HG02973 (cell line): Measurements from ENCODE around the gene FBXO17.

Experiments
- ATAC-seq: cut with Tn5 transposase; IDR thresholded peaks from one replicate; pipeline ENCODE4 v1.9.1; 2021; ENCODE audit warnings: moderate library complexity; ENCODE audit not compliant: unreplicated experiment

Gene FBXO17

DNA sequence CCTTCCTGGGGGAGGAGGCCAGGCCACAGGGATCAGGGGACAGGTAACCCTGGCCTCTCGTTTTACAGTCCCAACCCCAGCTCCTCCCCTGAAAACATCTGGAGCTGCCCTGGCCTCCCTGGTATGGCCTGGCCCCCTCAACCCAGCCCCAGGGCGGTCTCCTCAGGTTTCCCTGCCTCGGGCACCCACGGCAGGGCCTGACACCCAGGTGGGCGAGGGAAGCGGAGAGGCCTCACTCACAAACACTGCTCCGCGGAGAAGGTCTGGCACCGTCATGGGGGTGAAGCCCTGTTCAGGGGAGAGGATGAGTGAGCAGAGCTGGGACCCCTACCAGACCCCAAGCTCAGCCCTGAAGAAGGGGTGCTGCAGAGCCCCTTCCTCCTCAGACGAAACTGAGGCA, 57.0 kb downstream of the FBXO17 start:
- ATAC-seq: no peak

DNA sequence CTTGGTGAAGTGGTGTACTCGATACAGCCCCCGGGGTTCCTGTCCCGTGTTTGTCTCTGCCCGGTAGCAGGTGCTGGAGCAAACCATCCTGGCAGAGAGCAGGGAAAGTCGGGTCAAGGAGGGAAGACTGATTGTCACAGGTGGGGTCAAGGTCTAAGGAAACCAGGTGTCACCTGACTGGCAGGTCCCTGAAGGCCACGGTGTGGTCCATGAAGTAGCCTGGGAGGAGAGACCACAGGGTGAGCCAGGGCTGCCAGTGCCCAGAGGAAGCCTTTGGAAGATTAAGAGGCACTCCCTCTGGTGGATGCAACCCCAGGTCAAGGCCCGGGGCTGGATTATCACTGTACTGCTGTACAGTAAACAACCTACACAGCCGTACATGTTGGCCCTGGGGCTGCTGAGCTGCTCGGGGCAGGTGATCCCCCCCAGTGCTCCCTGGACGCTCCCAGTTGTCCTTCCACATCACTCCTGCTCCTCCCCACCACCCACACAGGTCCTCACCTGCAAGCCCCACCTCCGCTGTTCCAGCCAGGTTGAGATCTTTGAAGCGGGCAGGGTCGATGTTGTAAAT, 57.5 kb downstream of the FBXO17 start:
- ATAC-seq: no peak

DNA sequence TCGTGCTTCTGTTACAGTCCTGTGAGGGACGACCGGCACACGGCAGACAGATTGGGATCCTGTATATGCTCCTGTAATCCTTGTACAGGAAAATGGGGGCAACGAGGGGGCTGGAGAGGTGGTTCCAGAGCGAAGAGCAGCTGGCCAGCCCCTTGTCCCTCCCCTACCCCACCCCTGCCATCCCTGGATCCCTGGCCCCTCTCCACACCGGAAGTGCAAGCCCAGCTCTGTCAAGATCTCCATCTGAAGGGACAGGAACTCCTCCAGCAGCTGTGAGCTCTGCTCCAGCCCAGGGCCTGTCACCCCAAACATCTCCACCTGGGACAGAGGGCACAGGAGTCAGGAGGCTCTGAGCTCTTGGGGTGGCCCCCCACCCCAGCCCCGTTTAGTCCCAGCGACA, 58.0 kb downstream of the FBXO17 start:
- no peak for ATAC-seq

GRCh38 chr19:38915329-38916321, 59.9 kb downstream of the FBXO17 start:
- ATAC-seq: no peak

GRCh38 chr19:38913958-38914357, 61.6 kb downstream of the FBXO17 start:
- no peak for ATAC-seq

DNA sequence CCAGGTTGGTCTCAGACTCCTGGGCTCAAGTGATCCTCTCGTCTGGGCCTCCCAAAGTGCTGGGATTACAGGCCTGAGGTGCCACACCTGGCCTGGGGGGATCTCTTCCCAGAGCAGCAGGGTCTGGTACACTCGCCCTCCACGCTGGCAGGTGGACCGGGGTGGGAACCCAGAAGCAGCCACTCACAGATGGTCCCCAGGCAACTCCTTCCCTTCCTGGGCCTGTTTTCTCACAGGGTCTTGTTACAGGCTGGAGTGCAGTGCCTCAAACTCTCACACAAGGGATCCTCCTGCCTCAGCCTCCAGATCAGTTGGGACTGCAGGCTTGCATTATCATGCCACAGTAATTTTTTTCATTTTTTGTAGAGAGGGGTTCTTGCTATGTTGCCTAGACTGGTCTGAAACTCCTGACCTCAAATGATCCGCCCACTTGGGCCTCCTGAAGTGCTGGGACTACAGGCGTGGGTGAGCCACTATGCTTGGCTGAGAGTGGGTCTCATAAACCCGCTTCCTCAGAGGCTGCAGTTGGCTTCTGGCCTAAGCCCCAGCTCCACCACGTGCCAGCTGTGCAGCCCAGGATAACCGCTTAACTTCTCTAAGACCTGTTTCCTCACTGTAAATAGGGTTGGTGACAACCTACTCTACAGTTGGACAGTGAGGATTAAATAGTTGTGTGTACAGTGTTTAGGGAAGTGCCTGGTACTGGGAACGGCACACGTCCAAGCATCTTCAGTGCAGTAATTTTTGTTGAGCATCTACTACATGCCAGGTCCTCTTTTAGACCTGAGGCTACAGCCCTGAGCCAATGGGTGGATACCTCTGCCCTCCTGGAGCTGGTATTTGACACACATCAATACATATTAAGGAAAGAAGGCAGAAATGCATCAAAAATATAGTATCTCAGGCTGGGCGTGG, 62.7 kb downstream of the FBXO17 start:
- no peak for ATAC-seq

GRCh38 chr19:38911388-38912001, 64.0 kb downstream of the FBXO17 start:
- no peak for ATAC-seq

- ATAC-seq: no peak
Measured at GRCh38 chr19:38910488-38910887, 65.1 kb downstream of the FBXO17 start.

DNA sequence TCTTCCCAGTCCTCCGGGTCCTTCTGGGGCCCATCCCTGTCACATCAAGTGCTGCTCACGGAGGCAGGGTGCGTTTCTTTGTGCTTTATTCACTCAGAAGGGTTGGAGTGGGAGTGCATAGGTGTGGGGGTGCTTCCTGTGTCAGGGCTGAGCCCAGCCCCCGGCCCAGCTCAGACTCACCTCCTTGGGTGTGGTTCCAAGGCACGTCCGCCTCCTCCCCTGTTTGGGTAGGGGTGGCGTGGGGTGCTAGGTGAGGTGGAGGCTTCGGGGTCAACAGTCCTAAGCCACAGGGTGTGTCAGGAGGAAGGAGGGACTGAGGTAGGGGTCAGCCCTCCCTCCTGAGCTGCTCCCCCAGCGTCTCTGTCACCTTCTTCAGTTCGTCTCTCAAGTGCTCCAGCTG, 66.6 kb downstream of the FBXO17 start:
- ATAC-seq: no peak

DNA sequence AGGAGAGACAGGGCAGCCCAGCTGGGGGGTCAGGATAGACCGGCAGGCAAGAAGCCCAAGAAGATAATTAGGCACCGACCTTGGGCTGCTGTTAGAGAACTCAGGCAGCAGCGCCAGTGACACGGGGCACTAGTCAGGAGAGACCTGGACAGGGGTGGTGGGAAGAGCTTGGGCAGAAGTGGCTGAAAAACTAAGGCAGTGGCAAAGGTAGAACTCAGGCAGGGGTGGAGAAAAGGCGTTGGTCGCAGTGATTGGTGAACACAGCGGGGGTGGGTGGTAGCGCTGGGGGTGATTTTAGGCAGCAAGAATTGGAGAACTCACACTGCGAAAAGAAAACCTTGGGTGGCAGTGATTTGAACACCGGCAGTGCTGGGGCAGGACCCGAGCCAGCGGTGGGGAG, 67.9 kb downstream of the FBXO17 start:
- ATAC-seq: no peak

DNA sequence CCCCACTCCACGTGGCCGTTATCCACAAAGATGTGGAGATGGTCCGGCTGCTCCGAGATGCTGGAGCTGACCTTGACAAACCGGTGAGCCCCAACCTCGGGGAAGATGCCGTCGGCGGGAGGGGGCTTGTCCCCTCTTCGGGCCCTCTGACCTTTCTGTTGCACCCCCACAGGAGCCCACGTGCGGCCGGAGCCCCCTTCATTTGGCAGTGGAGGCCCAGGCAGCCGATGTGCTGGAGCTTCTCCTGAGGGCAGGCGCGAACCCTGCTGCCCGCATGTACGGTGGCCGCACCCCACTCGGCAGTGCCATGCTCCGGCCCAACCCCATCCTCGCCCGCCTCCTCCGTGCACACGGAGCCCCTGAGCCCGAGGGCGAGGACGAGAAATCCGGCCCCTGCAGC, 68.3 kb downstream of the FBXO17 start:
- ATAC-seq: no peak

DNA sequence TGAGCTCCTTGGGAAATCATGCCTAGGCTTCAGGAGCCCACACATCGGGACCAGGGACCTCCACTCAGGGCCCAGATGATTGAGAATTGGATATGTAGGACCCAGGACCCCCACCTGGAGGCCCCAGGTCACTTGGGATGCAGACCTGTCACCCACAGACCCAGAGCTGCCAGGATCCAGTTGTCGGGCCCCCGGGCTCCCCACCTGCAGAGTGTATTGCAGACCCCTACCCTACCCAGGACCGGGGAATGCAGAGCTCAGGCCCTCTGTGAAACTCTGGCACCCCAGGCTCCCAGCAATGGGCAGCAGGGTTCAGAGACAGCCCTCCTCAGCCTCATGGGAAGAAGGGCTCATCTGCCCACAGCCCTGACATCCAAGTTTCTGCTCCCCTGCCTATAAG, 69.9 kb downstream of the FBXO17 start:
- ATAC-seq: no peak

DNA sequence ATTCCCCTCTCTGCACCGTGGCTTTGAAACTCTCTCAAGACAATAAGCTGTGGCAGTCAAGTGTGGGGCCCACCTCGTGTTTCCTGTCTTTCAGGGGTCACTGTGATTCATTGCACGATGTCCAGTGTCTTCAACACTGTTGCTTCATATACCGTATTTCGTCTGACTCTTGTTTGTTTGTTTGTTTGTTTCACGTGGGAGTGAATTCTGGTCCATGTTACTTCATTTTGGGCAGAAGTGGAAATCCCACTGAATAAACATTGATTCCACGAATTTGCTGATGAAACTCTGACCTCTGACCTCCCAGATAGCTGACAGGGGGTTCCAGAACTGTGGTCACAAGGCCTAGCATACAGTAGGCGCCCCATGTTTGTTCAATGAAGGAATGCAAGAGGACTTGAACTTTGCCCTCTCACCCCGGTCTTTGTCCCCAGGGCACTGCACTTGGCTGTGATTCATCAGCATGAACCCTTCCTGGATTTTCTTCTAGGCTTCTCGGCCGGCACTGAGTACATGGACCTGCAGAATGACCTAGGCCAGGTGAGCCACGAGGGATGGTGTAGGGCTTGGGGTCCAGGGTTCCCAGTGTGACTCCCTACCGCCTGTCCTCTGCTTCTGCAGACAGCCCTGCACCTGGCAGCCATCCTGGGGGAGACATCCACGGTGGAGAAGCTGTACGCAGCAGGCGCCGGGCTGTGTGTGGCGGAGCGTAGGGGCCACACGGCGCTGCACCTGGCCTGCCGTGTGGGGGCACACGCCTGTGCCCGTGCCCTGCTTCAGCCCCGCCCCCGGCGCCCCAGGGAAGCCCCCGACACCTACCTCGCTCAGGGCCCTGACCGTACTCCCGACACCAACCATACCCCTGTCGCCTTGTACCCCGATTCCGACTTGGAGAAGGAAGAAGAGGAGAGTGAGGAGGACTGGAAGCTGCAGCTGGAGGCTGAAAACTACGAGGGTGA, 70.7 kb downstream of the FBXO17 start:
- no peak for ATAC-seq

GRCh38 chr19:38901683-38902082, 73.9 kb downstream of the FBXO17 start:
- ATAC-seq: no peak

GRCh38 chr19:38900743-38901190, 74.8 kb downstream of the FBXO17 start:
- no peak for ATAC-seq

DNA sequence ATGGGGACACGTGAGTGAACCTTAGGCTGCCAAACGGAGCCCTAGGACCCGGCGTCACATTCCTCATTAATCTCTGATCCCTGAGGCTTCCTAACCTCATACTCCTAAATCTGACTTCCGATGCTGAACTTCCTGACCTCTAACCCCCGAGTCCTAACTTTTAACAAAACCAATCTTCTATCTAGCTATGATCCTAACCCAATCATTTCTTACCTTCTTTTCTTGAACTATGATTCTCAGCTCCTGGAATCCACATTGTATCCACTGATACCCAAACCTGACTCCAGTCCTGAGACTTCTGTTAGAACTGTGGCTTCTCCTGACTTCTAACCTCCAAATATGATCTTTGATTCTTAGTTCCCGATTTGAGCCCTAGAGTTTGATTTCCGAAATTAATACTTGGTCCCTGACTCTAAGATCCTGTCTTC, 75.3 kb downstream of the FBXO17 start:
- ATAC-seq: no peak

GRCh38 chr19:38899447-38900201, 75.9 kb downstream of the FBXO17 start, which contains the start of the genes NFKBIB and SIRT2:
TSS of gene NFKBIB (plus strand) at chr19:38899969. CDS start at chr19:38900033, 64 bp downstream.
TSS of gene SIRT2 (minus strand) at chr19:38899618. CDS start at chr19:38899521, 97 bp downstream.
- peak; percentile 90 for ATAC-seq

DNA sequence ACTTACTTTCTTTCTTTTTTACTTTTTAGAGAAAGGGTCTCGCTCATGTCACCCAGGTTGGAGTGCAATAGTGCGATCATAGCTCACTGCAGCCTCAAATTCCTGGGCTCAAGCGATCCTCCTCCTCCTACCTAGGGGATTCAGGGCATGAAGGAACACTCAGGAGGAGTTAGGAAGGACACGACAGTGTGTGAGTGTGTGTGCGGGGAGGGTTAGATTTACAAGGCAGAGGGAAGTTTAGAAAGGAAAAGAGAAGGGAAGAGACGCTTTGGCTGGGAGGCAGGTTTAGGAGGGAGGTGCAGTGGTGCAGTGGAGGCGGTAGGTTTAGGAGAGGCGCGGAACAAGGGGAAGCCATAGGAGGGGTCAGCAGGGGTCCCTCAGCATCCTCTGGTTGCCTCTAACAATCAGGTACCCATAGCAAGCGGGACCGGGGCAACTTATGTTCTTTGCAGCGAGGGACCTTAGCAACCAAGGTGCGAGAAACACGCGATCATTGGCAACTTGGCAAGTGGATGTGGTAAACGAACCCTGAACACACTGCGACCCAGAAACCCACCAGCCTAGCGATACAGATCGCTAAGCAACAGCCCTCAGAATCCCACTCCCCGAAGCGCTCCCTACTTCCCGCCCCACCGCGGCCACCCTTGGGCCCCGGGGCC, 76.6 kb downstream of the FBXO17 start:
- ATAC-seq: no peak
